A549 (cell line): ENCODE results near the gene PSD. TPM values are rescaled to one million over a fixed set of nuclear protein-coding genes. Genes with fewer than 3 reads are reported as not detected.

Experiments used
- ATAC-seq, 2 experiments: fragments of 200-7000 bp in 1 of 2; fragments of >200 bp in 1 of 2; cut with Nextera tagmentation in 1 of 2; cut with Tn5 transposase in 1 of 2; 3 replicates each; pipeline versions ENCODE4 v1.8.0 to v1.9.1; 2018 to 2020; ENCODE audit warnings: mild to moderate bottlenecking in 1 of 2, moderate library complexity in 1 of 2
- CTCF ChIA-PET: fragments of 300-600 bp; sonication (Branson Sonifier 250); formaldehyde crosslinking; extraction: SDS; loops from one replicate; lab custom pipeline; 2021; ENCODE audit warnings: antibody characterized with exemption, inconsistent platforms; lab: Yijun Ruan, JAX
- POLR2A ChIA-PET: fragments of 350-600 bp; formaldehyde crosslinking; extraction: SDS; loops from one replicate; lab custom pipeline; 2021; ENCODE audit warnings: antibody characterized with exemption, inconsistent platforms; lab: Yijun Ruan, JAX
- DNase-seq, 2 experiments: peaks; one replicate each; pipeline versions ENCODE4 v3.0.0 to v3.0.0-alpha.2; 2011 to 2016; ENCODE audit warnings: low read depth in 1 of 2, low spot score in 1 of 2
- FAIRE-seq: peaks from 2 replicates; lab custom pipeline; 2011; peaks lifted over from hg19 to GRCh38; lab: Jason Lieb, UNC
- H3K27ac ChIP-seq, 2 experiments: fragments of >200 bp; sonication (Bioruptor Twin); formaldehyde crosslinking; 3 replicates each; pipeline ENCODE4 v1.5.1; 2016 to 2017
- H3K4me1 ChIP-seq: fragments of >200 bp; sonication (Bioruptor Twin); formaldehyde crosslinking; 3 replicates; pipeline ENCODE4 v1.6.1; 2016
- H3K4me2 ChIP-seq: fragments of >200 bp; sonication (Bioruptor Twin); formaldehyde crosslinking; 3 replicates; pipeline ENCODE4 v1.6.1; 2016
- H3K4me3 ChIP-seq: fragments of >200 bp; sonication (Bioruptor Twin); formaldehyde crosslinking; 3 replicates; pipeline ENCODE4 v1.5.1; 2016
- H3K9me3 ChIP-seq: fragments of >200 bp; sonication (Bioruptor Twin); formaldehyde crosslinking; 3 replicates; pipeline ENCODE4 v1.6.1; 2016
- CHD2 ChIP-seq: fragments of 150-350 bp; IDR thresholded peaks from 2 replicates; pipeline ENCODE4 v1.6.1; 2014; ENCODE audit warnings: low read length; ENCODE audit not compliant: partially characterized antibody
- EP300 ChIP-seq, 2 experiments: fragments of >200 bp; sonication (Bioruptor Twin); formaldehyde crosslinking; IDR thresholded peaks; 2 replicates in 1 of 2; 3 replicates in 1 of 2; pipeline ENCODE4 v1.6.1; 2016 to 2017
- ESRRA ChIP-seq: fragments of 150-350 bp; IDR thresholded peaks from 2 replicates; pipeline ENCODE4 v1.6.1; 2014; ENCODE audit warnings: mild to moderate bottlenecking, low read length, borderline replicate concordance
- FOSB ChIP-seq: fragments of 250-450 bp; sonication (Bioruptor Pico); IDR thresholded peaks from 2 replicates; pipeline ENCODE4 v1.5.0; 2020; ENCODE audit warnings: mild to moderate bottlenecking, moderate library complexity
- FOXS1 ChIP-seq: fragments of 250-450 bp; sonication (Bioruptor Pico); IDR thresholded peaks from 2 replicates; pipeline ENCODE4 v1.5.0; 2020; ENCODE audit warnings: mild to moderate bottlenecking, moderate library complexity
- HOXA7 ChIP-seq: fragments of 250-450 bp; sonication (Bioruptor Pico); IDR thresholded peaks from 2 replicates; pipeline ENCODE4 v1.5.0; 2020; ENCODE audit warnings: mild to moderate bottlenecking, moderate library complexity
- HOXB13 ChIP-seq: fragments of 250-450 bp; sonication (Bioruptor Pico); IDR thresholded peaks from 2 replicates; pipeline ENCODE4 v1.5.0; 2020; ENCODE audit warnings: low read depth, mild to moderate bottlenecking, moderate library complexity
- JUN ChIP-seq, 2 experiments: fragments of >200 bp; sonication (Bioruptor Twin); formaldehyde crosslinking; IDR thresholded peaks; 2 replicates in 1 of 2; 3 replicates in 1 of 2; pipeline ENCODE4 v1.6.1; 2016 to 2017
- JUNB ChIP-seq: fragments of >200 bp; sonication (Bioruptor Twin); formaldehyde crosslinking; IDR thresholded peaks from 2 replicates; pipeline ENCODE4 v1.6.1; 2016
- MAZ ChIP-seq: fragments of 150-350 bp; IDR thresholded peaks from 2 replicates; pipeline ENCODE4 v1.6.1; 2014; ENCODE audit warnings: antibody characterized with exemption, low read depth, low read length, borderline replicate concordance
- NPAS2 ChIP-seq: fragments of 250-450 bp; sonication (Bioruptor Pico); IDR thresholded peaks from 2 replicates; pipeline ENCODE4 v1.8.0; 2022; ENCODE audit warnings: mild to moderate bottlenecking, moderate library complexity, borderline replicate concordance
- POLR2AphosphoS2 ChIP-seq: conservative IDR thresholded peaks from 2 replicates; pipeline ENCODE4 v1.6.1; 2012; ENCODE audit warnings: low read length, improper control_type of control experiment, inconsistent platforms
- RNF2 ChIP-seq: fragments of 200-600 bp; sonication (generic); IDR thresholded peaks from 2 replicates; pipeline ENCODE4 v1.6.1; 2016; ENCODE audit warnings: low read depth, mild to moderate bottlenecking, antibody characterized with exemption, moderate library complexity, borderline replicate concordance
- SREBF2 ChIP-seq: fragments of 450-650 bp; IDR thresholded peaks from 2 replicates; pipeline ENCODE4 v1.6.1; 2014; ENCODE audit warnings: mild to moderate bottlenecking, moderate library complexity
- ZNF302 ChIP-seq: fragments of 250-450 bp; sonication (Bioruptor Pico); IDR thresholded peaks from 2 replicates; pipeline ENCODE4 v1.9.0; 2021; ENCODE audit warnings: inconsistent platforms, mild to moderate bottlenecking, moderate library complexity
- WGBS: methylation state at CpG from one replicate; pipeline ENCODE4 v1.1.6; 2017; ENCODE audit errors: missing lambda C conversion rate; 5-methylcytosine and 5-hydroxymethylcytosine counted together
- polyA plus RNA-seq, 4 experiments: library from polyadenylated mRNA; depleted of rRNA in 3 of 4; stranded (reverse); fragments of >200 nt; fragmentation: RNase III in 1 of 4; extraction: RNeasy Plus Mini Kit Qiagen cat#74134 plus additional on column Dnase treatment in 1 of 4; gene quantifications; 2 replicates in 3 of 4; 3 replicates in 1 of 4; pipeline ENCODE4 v1.2.3, GENCODE V29; 2011 to 2017
- TF ChIP-seq, protein P1 (sequence below): fragments of >200 bp; sonication (Bioruptor Twin); formaldehyde crosslinking; IDR thresholded peaks from 3 replicates; pipeline ENCODE4 v1.5.1; 2016
- TF ChIP-seq, protein P2 (sequence below): IDR thresholded peaks from 2 replicates; pipeline ENCODE4 v1.6.1; 2012
- TF ChIP-seq, protein P3 (sequence below): fragments of 150-350 bp; IDR thresholded peaks from 2 replicates; pipeline ENCODE4 v1.6.1; 2014; ENCODE audit warnings: low read depth, mild to moderate bottlenecking, low read length
- TF ChIP-seq, protein P4 (sequence below): fragments of >200 bp; sonication (Bioruptor Twin); formaldehyde crosslinking; IDR thresholded peaks from 3 replicates; pipeline ENCODE4 v1.6.1; 2016

The PSD gene
- polyA plus RNA-seq, 2 of the 4 experiments (the other 2 are of a cell fraction), result 0.14 to 0.75 TPM

DNA sequence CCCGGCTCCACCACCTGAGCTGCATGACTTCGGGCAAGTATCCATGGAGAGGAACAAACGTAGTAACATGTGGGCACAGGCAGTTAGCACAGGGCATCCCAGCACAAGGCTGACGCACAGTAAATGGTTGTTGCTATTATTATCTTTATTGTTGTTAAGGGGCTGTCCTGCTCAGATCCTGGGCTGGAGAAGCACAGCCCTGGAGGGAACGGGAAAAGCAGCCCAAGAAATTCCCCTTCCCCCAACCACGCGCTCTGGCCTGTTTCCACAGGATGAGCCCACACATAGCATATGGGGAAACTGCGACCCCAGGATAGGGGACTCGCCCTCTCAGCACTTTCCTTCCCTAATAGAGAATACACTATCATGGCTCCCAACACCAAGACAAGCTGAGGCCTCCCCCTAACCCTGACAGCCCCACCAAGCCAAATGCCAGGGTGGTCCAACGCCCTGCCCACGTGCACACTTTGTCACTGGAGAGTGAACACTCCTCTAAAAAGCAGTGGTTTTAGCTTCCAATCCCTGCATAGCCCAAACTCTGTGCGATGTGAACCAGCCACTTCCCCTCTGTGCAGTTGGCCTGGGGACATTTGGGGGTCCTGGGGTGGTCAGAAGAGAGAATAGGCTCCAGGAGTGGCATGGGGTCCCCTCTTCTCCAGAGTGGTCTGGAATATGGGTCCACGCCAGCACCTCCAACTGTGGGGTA, 11.0 kb downstream of the PSD start:
- Histone ChIP-seq H3K27ac (no peak overlapping the region), H3K4me3 (no peak overlapping the region), H3K9me3 (no peaks in the 10 kb centered on the region)
- CTCF ChIA-PET, result interaction anchor here (0.9 to 16.2 kb wide), 8 partner anchors 8 to 179 kb away, joined by 3 to 337 read pairs (median 4); partner anchors contain the start of genes CUEDC2, FBXL15 and NFKB2
- no peak for TF ChIP-seq JUNB
- no peak for TF ChIP-seq NPAS2 (CRISPR knock-in tag)
- peak; percentile 94; the same call in 1 of the 2 replicates for TF ChIP-seq POLR2AphosphoS2
- TF ChIP-seq ESRRA, result no peak
- TF ChIP-seq, all 56 proteins: peak for 1
- ATAC-seq, result no peak; a peak in 1 of 6 replicates
- FAIRE-seq, result no peak
- H3K4me1 ChIP-seq, result peaks cover 2% of the 10 kb centered on the region
- no peak overlapping the region for H3K4me2 ChIP-seq
- no peak for DNase-seq
- POLR2A ChIA-PET, result no interaction called here
- 81% methylated on average over 13 of the region's 13 CpGs for WGBS

DNA sequence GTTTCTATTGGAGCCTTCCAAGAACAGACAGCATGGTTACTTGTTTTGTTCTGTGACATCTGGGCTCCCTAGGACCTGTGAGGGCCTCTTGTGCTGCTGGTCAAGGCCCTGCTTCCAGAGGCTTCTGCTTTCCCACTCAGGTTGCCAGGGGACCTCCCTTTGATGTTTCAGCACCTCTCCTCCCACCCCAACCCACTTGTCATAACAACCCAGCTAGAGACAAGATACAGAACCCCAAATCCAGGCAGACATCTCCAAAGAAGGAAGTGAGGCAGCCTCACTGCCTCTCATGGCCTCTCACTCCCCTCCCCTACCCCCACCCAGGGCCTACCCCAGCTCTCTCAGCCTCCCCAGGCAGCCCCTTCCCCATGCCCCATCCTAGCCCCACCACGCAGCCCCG, 11.8 kb downstream of the PSD start:
- no peak overlapping the region for H3K4me2 ChIP-seq
- H3K27ac ChIP-seq, result no peak overlapping the region
- H3K9me3 ChIP-seq, result no peaks in the 10 kb centered on the region
- no peak for DNase-seq
- TF ChIP-seq FOSB (CRISPR knock-in tag) (no peak), HOXB13 (CRISPR knock-in tag) (no peak), HOXA7 (CRISPR knock-in tag) (no peak), EP300 (IDR thresholded peaks at IDR 0.05) (no peak), CHD2 (no peak)
- TF ChIP-seq, protein P1, sequence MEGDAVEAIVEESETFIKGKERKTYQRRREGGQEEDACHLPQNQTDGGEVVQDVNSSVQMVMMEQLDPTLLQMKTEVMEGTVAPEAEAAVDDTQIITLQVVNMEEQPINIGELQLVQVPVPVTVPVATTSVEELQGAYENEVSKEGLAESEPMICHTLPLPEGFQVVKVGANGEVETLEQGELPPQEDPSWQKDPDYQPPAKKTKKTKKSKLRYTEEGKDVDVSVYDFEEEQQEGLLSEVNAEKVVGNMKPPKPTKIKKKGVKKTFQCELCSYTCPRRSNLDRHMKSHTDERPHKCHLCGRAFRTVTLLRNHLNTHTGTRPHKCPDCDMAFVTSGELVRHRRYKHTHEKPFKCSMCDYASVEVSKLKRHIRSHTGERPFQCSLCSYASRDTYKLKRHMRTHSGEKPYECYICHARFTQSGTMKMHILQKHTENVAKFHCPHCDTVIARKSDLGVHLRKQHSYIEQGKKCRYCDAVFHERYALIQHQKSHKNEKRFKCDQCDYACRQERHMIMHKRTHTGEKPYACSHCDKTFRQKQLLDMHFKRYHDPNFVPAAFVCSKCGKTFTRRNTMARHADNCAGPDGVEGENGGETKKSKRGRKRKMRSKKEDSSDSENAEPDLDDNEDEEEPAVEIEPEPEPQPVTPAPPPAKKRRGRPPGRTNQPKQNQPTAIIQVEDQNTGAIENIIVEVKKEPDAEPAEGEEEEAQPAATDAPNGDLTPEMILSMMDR, result no peak
- TF ChIP-seq, protein P2, sequence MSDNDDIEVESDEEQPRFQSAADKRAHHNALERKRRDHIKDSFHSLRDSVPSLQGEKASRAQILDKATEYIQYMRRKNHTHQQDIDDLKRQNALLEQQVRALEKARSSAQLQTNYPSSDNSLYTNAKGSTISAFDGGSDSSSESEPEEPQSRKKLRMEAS, result no peak
- TF ChIP-seq, protein P3, sequence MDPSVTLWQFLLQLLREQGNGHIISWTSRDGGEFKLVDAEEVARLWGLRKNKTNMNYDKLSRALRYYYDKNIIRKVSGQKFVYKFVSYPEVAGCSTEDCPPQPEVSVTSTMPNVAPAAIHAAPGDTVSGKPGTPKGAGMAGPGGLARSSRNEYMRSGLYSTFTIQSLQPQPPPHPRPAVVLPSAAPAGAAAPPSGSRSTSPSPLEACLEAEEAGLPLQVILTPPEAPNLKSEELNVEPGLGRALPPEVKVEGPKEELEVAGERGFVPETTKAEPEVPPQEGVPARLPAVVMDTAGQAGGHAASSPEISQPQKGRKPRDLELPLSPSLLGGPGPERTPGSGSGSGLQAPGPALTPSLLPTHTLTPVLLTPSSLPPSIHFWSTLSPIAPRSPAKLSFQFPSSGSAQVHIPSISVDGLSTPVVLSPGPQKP, result no peak
- no peak for FAIRE-seq
- WGBS, result no CpG with 5 or more reads among the region's 2 CpGs
- ATAC-seq, result no peak
- H3K4me1 ChIP-seq, result peaks cover 9% of the 10 kb centered on the region
- no peak overlapping the region for H3K4me3 ChIP-seq
- ChIA-PET CTCF (interaction anchor here (0.6 to 16.2 kb wide), 10 partner anchors 12 to 334 kb away, joined by 3 to 450 read pairs (median 4); partner anchors contain the start of genes CUEDC2, ELOVL3, FBXL15 and NFKB2), POLR2A (interaction anchor here (0.6 to 0.7 kb wide), 2 partner anchors 12 to 238 kb away, joined by 5 to 10 read pairs; no protein-coding TSS in a partner anchor)

DNA sequence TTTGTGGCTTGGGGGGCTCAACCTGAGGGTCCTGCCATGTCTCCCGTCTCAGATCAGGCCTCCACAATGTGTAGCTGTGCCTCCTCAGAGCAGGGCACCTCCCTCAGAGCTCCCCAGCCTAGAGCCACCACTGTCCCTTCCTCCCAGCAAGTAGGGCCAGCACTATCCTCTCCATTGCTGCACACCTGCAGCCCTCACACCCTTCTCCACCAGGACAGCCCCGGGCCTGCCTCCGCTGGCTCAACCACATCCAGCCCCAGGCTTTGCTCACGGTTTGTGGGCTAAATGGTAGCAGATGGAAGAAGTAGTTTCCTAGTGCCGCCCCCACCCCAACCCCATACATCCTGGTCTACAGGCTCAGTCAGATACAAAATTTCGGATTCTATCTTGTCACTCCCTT, 13.0 kb downstream of the PSD start:
- 65% methylated on average over 5 of the region's 6 CpGs for WGBS
- no peak overlapping the region for H3K27ac ChIP-seq
- DNase-seq, result no peak
- no peaks in the 10 kb centered on the region for H3K9me3 ChIP-seq
- CTCF ChIA-PET, result interaction anchor here (1.2 to 16.2 kb wide), 8 partner anchors 9 to 186 kb away, joined by 3 to 450 read pairs (median 74); partner anchors contain the start of genes CUEDC2, ELOVL3, FBXL15 and NFKB2
- ATAC-seq, result peak in 1 of 2 experiments; percentile 1; a peak in 2 of 6 replicates
- POLR2A ChIA-PET, result interaction anchor here (0.9 to 1.2 kb wide), 2 partner anchors 10 to 20 kb away, joined by 3 to 4 read pairs; partner anchors contain the start of gene NFKB2
- no peak overlapping the region for H3K4me2 ChIP-seq
- FAIRE-seq, result no peak
- no peak overlapping the region for H3K4me3 ChIP-seq
- TF ChIP-seq, protein P4, sequence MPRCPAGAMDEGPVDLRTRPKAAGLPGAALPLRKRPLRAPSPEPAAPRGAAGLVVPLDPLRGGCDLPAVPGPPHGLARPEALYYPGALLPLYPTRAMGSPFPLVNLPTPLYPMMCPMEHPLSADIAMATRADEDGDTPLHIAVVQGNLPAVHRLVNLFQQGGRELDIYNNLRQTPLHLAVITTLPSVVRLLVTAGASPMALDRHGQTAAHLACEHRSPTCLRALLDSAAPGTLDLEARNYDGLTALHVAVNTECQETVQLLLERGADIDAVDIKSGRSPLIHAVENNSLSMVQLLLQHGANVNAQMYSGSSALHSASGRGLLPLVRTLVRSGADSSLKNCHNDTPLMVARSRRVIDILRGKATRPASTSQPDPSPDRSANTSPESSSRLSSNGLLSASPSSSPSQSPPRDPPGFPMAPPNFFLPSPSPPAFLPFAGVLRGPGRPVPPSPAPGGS, result no peak
- TF ChIP-seq FOSB (CRISPR knock-in tag), result no peak
- TF ChIP-seq JUN (IDR thresholded peaks at IDR 0.05), result no peak
- no peak for TF ChIP-seq FOXS1 (CRISPR knock-in tag)
- TF ChIP-seq RNF2, result no peak
- TF ChIP-seq, protein P2, result no peak
- TF ChIP-seq MAZ, result no peak
- TF ChIP-seq CHD2, result no peak
- no peak for TF ChIP-seq POLR2AphosphoS2
- no peak for TF ChIP-seq ZNF302 (CRISPR knock-in tag)
- TF ChIP-seq JUNB, result no peak
- TF ChIP-seq SREBF2, result no peak
- peaks cover 19% of the 10 kb centered on the region for H3K4me1 ChIP-seq
